ENCODE data around the gene PDGFRB. TPM values are rescaled to one million over a fixed set of nuclear protein-coding genes. Genes with fewer than 3 reads are reported as not detected.
"Not testable (repeated sequence)": the region's sequence is repeated elsewhere in the genome, so short reads cannot be mapped to it uniquely, and the experiment has no call there.

PDGFRB gene
- total RNA-seq, 2 experiments from 2014 or later: 0.23 to 3.0 TPM

DNA sequence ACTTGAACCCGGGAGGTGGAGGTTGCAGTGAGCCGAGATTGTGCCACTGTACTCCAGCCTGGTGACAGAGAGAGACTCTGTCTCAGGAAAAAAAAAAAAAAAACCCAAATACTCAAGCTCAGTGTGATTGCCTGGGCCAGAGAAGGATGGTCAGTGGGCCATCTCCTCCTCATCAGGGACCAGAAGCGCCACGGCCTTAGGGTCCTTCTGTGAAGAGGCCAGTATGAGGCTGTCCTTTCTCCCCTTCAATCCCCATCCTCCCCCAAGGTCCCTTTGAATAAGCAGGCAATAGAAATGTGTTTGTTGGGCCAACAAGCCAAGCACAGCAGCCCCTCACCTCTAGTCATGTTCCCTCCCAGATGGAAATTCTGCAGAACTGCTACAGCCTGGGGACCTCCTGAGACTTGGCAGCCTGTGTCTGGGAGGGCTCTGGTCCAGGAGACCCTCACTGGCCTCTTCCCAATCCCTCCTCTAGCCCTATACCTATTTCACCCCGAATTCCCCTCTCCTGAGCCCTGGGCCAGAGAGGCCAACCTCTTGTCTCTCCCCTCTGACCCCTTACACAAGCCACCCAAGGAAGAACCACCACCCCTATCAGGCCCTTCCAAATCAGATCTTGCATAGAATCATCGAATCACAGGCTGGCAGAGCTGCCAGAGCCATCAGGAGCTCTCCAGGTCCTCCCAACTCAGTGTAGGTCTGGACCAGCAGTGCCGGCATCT, 70.3 kb downstream of the PDGFRB start:
- no peaks in the 10 kb centered on the region for H4K20me1 ChIP-seq (ENCODE audit: insufficient read depth, low read length)
- no TSS peak for BruUV-seq (replicated peaks)
- no peaks in the 10 kb centered on the region for H3K9me2 ChIP-seq (ENCODE audit: insufficient read depth, low read length)
- no peak for TF ChIP-seq EZH2phosphoT487 (IDR thresholded peaks at IDR 0.05; ENCODE audit: borderline replicate concordance, low read depth, low read length)
- ChIA-PET CTCF (ENCODE audit: unreplicated experiment) (no interaction called here), POLR2A (interaction anchor here (0.9 kb wide), 1 partner anchor 12 kb away, joined by 3 read pairs; no protein-coding TSS in a partner anchor)
- H3K4me2 ChIP-seq (ENCODE audit: low read length): no peak overlapping the region
- no peaks in the 10 kb centered on the region for H3K79me2 ChIP-seq (ENCODE audit: insufficient read depth, low read depth, low read length)
- DNase-seq (ENCODE audit: low spot score): no peak
- no peaks in the 10 kb centered on the region for H3K36me3 ChIP-seq (ENCODE audit: insufficient read depth, low read length)
- no peaks in the 10 kb centered on the region for H3K9me3 ChIP-seq (ENCODE audit: low read length)
- no peak overlapping the region for H2AFZ ChIP-seq (ENCODE audit: low read length)
- intact Hi-C loops (cut with micrococcal nuclease; ENCODE audit: unreplicated experiment): no loop called here
- peaks cover 12% of the 10 kb centered on the region for H3K4me1 ChIP-seq (ENCODE audit: insufficient read depth, low read length, poor library complexity, severe bottlenecking)
- no peak overlapping the region for H3K4me3 ChIP-seq (ENCODE audit: low read depth, low read length, poor library complexity, severe bottlenecking)
- no peak overlapping the region for H3K27ac ChIP-seq (ENCODE audit: low read depth, low read length, poor library complexity, severe bottlenecking)

DNA sequence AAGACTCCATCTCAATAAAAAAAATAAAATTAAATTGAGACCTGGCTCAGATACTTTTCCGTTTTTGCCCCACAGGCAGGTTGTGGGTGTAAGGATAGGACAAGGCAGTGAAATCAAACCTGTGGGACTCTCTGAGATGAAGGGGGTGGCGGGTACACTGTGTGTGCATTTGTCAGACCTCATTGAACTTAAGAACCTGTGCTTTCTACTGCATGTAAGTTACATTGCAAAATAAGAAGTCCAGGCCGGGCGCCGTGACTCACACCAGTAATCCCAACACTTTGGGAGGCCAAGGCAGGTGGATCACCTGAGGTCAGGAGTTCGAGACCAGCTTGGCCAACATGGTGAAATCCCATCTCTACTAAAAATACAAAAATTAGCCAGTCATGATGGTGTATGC, 70.9 kb downstream of the PDGFRB start:
- BruUV-seq (replicated peaks); CTCF ChIA-PET (ENCODE audit: unreplicated experiment): not testable (repeated sequence)
- POLR2A ChIA-PET: interaction anchor here (0.9 kb wide), 1 partner anchor 12 kb away, joined by 3 read pairs; no protein-coding TSS in a partner anchor

DNA sequence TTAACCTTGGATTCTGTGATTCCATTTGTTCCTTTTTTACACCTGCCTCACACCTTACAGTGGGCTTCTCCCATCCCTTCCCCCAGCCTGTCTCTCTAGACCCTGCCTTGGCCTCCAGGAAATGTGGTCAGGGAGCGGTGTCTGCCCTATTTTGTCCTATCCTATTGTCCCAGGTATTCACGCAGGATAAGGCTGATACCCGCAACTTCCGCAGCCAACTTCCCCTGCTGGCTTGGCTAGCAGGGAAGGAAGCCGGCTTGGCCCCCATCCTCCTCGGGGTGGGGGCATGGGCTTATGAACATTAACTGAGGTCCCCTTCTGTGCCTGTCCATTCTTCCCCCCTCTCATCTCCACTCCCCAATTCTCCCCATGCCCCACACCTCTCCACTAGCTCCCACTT, 72.8 kb downstream of the PDGFRB start:
- H4K20me1 ChIP-seq (ENCODE audit: insufficient read depth, low read length): no peaks in the 10 kb centered on the region
- no peaks in the 10 kb centered on the region for H3K9me2 ChIP-seq (ENCODE audit: insufficient read depth, low read length)
- H3K36me3 ChIP-seq (ENCODE audit: insufficient read depth, low read length): no peaks in the 10 kb centered on the region
- ChIA-PET POLR2A (interaction anchor here (0.6 kb wide), 1 partner anchor 398 kb away, joined by 3 read pairs; no protein-coding TSS in a partner anchor), CTCF (ENCODE audit: unreplicated experiment) (interaction anchor here (0.6 kb wide), 1 partner anchor 35 kb away, joined by 5 read pairs; no protein-coding TSS in a partner anchor)
- TF ChIP-seq EZH2phosphoT487 (IDR thresholded peaks at IDR 0.05; ENCODE audit: borderline replicate concordance, low read depth, low read length): no peak
- TF ChIP-seq, protein P1, sequence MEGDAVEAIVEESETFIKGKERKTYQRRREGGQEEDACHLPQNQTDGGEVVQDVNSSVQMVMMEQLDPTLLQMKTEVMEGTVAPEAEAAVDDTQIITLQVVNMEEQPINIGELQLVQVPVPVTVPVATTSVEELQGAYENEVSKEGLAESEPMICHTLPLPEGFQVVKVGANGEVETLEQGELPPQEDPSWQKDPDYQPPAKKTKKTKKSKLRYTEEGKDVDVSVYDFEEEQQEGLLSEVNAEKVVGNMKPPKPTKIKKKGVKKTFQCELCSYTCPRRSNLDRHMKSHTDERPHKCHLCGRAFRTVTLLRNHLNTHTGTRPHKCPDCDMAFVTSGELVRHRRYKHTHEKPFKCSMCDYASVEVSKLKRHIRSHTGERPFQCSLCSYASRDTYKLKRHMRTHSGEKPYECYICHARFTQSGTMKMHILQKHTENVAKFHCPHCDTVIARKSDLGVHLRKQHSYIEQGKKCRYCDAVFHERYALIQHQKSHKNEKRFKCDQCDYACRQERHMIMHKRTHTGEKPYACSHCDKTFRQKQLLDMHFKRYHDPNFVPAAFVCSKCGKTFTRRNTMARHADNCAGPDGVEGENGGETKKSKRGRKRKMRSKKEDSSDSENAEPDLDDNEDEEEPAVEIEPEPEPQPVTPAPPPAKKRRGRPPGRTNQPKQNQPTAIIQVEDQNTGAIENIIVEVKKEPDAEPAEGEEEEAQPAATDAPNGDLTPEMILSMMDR (conservative IDR thresholded peaks at IDR 0.05; ENCODE audit: low read length): no peak
- H2AFZ ChIP-seq (ENCODE audit: low read length): no peak overlapping the region
- H3K4me1 ChIP-seq (ENCODE audit: insufficient read depth, low read length, poor library complexity, severe bottlenecking): peaks cover 12% of the 10 kb centered on the region
- no peak overlapping the region for H3K27ac ChIP-seq (ENCODE audit: low read depth, low read length, poor library complexity, severe bottlenecking)
- H3K4me2 ChIP-seq (ENCODE audit: low read length): no peak overlapping the region
- no TSS peak for BruUV-seq (replicated peaks)
- no peak for DNase-seq (ENCODE audit: low spot score)
- no peak overlapping the region for H3K4me3 ChIP-seq (ENCODE audit: low read depth, low read length, poor library complexity, severe bottlenecking)
- intact Hi-C loops (cut with micrococcal nuclease; ENCODE audit: unreplicated experiment): no loop called here
- H3K9me3 ChIP-seq (ENCODE audit: low read length): no peaks in the 10 kb centered on the region
- no peaks in the 10 kb centered on the region for H3K79me2 ChIP-seq (ENCODE audit: insufficient read depth, low read depth, low read length)

More for the DNA sequence above, 70.9 kb downstream of the PDGFRB start:
- H3K4me1 ChIP-seq (ENCODE audit: insufficient read depth, low read length, poor library complexity, severe bottlenecking): peaks cover 12% of the 10 kb centered on the region
- H3K36me3 ChIP-seq (ENCODE audit: insufficient read depth, low read length); H3K4me2 ChIP-seq (ENCODE audit: low read length); H3K27ac ChIP-seq (ENCODE audit: low read depth, low read length, poor library complexity, severe bottlenecking); H3K79me2 ChIP-seq (ENCODE audit: insufficient read depth, low read depth, low read length); H2AFZ ChIP-seq (ENCODE audit: low read length); intact Hi-C loops (cut with micrococcal nuclease; ENCODE audit: unreplicated experiment); H4K20me1 ChIP-seq (ENCODE audit: insufficient read depth, low read length); H3K9me2 ChIP-seq (ENCODE audit: insufficient read depth, low read length); H3K9me3 ChIP-seq (ENCODE audit: low read length); H3K4me3 ChIP-seq (ENCODE audit: low read depth, low read length, poor library complexity, severe bottlenecking); DNase-seq (ENCODE audit: low spot score): not testable (repeated sequence)
